HG02798 (cell line): ENCODE data around the gene ROBO1.

ENCODE experiments used
- ATAC-seq: cut with Tn5 transposase; IDR thresholded peaks from one replicate; pipeline ENCODE4 v1.9.1; 2021; ENCODE audit warnings: mild to moderate bottlenecking; ENCODE audit not compliant: unreplicated experiment, poor library complexity

ROBO1 gene

DNA sequence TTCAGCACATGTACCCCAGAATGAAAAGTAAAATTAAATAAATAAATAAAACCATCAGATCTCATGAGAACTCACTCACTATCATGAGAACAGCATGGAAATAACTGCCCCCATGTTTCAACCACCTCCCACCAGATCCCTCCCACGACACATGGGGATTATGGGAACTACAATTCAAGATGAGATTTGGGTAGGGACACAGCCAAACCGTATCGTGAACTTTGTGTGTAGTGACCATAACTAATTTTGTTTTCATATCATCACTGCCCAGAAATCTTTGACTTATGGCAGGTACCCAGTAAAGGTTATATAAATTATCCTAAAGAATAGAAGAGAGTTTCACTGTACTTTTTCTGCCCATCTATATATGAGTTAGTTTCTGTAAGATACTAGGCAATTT is 766.5 kb downstream of the ROBO1 start:
- no peak for ATAC-seq

- ATAC-seq: no peak
These were observed 768.7 kb downstream of the ROBO1 start for GRCh38 chr3:78999139-78999538.

DNA sequence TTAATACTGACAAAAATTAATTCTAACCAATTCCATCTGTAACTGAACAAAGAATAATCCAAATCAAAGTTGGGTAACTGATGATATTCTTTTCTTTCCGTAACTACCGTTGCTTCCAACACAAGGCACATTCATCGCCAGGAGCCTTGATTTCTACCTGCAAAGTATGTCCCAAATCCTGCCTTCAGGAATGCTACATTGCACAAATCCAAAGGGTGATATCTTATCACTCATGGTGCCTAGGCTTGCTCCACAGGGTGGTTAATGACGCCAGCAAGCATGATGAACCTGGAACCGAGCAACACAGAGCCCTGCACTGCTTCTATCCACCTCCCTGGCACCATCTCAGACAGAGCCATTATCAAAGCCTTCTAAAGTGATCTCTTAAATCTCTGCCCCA is 772.7 kb downstream of the ROBO1 start:
- ATAC-seq: no peak

DNA sequence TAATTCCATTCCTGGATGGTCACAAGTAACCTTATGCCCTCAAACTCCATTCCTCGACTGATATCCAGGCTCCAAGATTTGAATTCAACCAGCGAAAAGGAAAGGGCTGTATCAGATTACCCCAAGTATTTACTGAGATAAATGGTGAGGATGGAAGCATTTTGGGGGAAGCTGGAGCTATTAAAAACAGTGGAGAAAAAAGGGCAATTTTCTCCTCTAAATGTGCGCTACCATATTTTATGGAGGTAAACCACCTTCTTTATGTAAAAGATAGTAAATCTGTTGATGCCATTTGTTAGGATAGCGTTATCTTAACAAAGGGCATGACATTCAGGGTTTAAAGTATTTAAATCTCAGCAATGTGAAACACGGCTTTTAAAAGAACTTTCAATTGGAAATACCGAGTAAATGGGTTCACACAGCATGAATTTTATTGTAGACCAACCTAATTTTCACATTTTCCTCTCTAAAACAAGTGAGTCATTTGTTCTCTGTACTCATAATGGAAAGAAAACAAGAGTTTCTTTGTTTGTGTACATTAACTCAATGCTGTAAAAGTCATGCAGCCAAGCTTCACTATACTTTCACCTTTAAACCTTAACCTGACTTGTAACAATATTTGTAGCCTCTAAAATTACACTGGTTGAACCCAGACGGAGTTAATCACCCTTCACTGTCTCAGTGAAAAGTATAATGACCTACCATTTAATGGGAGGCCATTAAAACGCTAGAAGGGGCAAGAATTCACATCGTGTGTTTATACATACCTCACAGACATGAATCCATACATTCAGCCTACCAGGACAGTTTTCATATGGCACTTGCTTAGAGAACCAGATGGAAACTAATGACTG is 773.4 kb downstream of the ROBO1 start:
- ATAC-seq: no peak

GRCh38 chr3:78993375-78993774 is 774.4 kb downstream of the ROBO1 start:
- no peak for ATAC-seq

DNA sequence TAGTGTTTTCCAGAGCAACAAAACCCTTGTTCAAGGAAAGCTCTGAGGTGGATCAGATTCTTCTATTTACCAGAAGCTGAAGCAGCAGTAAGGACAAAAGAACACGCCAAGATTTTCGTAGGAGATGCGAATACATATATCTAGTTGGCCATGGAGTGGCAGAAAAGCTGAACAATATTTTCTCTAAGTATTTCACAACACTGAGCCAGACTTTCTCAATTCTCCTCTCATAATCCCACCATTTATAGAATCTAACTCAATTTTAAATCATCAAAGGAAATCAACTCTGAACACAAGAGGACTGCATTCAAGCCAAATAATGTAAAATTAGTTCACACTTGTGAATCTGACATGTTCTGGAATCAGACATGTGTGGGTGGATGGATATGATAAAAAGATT is 775.0 kb downstream of the ROBO1 start:
- ATAC-seq: no peak

DNA sequence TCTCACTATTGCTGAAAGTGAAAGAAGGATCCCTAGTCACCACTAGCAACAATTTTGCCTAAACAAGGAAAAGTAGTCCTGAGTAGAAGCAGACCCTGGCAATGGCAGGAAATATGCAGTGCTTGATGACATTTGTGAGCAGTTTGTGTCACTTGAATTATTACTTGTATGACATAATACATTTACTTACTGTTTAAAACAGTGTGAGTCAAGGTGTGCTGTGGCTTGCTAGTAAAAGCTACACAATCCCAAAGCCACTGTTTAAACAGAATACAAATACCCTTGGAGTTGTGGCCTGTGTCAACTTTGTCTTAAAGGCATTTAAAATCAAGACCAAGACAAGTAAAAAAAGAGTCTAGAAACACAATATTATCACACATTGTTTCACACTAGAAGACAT is 775.4 kb downstream of the ROBO1 start:
- no peak for ATAC-seq

GRCh38 chr3:78991656-78992055 is 776.1 kb downstream of the ROBO1 start:
- no peak for ATAC-seq

GRCh38 chr3:78990156-78990555 is 777.6 kb downstream of the ROBO1 start:
- ATAC-seq: no peak

DNA sequence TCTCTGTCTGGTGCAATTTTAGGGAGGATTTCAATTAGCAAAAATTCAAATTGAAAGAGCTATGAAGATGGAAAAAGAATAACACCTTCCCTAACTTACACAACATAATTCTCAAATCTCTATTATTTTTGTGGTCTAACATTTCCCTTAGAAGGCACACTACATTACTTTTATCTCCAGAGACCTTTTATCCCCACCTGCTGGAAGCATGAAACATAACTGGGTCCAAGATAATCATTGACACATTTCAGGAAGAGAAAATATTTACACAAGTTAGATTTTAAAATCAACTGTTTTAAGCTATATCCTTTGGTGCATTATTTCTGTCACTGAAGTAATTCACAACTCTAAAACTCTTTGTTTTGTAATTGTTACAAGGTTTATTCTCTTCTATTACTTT is 779.5 kb downstream of the ROBO1 start:
- no peak for ATAC-seq

- ATAC-seq: no peak
These were observed 781.2 kb downstream of the ROBO1 start for GRCh38 chr3:78986416-78987101.

DNA sequence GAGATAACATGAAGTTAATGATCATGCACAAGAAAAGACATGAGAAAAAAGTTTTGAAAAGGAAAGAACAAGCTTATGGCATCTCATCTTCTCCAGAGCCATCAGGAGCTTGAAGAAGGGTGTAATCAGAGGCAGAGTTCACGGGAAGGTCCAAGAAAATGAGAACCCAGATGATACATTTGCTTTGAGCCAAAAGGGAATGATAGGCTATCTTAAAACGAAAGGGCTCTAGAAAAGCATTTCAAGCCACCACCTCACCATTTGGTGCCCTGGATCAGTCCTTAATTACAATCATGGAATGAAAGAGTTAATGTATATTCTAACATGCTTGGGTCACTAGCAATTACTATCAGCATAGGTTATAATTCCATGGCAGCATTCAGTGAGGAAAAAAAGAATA is 781.8 kb downstream of the ROBO1 start:
- ATAC-seq: no peak

DNA sequence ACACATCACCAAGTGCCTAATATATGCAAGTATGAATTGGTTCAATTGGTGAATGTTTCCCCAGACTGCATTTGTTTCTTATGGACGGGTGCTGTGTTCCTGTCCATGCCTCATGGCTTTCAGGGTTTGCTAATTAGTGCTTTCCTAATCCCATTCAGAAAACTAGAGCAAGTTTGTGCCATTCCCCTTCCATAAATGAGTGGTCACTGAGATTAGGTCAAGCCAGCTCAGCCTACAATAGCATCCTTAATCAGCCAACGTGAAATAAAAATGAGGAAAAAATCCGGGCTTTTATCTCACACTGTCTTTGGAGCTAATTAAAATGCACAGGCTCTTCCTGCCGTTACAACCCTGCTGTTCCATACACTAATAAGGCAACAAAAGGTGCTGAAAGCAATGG is 788.8 kb downstream of the ROBO1 start:
- no peak for ATAC-seq

DNA sequence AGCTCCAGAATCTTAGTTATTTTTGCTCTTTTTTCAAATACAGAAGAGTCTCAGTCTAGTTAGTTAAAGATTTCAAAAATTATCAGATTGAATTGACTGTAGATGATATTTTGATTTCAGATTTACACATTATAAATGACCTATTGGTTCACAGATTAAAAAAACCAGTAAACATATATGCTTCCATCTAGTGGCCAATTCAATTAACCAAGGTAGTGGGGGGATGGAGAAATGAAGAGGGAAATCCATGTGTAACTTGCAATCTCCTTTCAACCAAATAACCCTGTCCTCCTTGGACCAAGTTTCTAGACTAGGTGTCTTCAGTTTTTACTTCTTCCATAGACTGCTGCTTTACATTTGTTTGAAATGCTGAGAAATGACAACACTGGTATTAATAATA is 789.8 kb downstream of the ROBO1 start:
- ATAC-seq: no peak

- ATAC-seq: no peak
These were observed 790.7 kb downstream of the ROBO1 start for GRCh38 chr3:78977073-78977472.

DNA sequence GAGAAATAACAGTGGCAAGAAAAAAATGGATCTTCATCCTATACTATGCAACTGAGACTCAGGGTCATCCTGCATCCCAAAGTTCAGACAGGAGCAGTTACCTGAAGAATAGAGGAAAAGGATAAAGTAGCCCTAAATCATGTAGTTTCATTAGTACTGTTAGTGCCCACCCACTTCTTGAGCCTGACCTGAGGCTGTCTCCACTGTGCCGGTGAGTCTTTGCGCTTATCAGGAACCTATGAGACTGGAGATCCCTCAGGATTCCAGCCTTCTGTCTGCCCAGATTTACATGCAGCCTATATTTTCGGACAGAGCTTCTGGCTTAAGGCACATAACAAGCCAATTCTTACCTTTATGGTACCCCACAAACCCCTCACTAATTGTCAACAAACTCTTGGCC is 791.6 kb downstream of the ROBO1 start:
- no peak for ATAC-seq

GRCh38 chr3:78974181-78974790 is 793.5 kb downstream of the ROBO1 start:
- no peak for ATAC-seq

GRCh38 chr3:78972617-78973301 is 795.0 kb downstream of the ROBO1 start:
- no peak for ATAC-seq

GRCh38 chr3:78970656-78971055 is 797.1 kb downstream of the ROBO1 start:
- no peak for ATAC-seq

DNA sequence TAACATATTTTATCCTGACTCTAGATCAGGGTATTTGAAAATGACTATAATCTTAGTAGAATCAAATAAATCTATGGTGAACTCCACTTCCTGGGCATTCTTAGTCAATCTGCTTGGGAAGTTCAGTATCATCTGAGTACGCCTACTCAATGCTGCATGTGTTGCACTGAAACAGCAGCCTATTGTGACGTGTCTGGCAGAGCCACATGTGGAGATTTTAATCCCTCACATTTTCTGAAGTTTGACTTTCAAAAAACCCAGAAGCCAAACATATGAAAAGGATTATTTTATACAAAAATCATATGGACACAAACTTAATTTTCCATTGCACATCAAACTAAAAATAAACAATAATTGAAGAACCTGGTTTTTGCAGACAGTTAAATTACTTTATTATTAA is 798.3 kb downstream of the ROBO1 start:
- no peak for ATAC-seq

DNA sequence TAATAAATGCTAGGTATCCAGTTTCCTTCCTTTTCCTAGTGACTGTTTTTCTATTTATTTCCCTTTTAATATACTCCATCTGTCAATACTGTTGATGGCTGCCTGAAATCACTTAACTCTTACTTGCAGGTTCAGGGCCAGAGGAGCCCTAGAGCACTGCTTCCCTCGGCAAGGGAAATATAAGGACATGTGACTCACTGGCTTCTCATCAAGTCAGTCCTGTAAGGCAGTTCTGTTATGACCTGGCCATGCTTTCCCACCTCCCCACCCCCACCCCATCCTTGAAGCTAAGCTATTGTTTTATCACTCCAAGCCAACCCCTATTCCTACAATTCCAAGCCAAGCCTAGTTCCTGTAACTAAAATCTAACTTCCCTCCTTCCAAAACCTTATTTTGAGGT is 800.7 kb downstream of the ROBO1 start:
- no peak for ATAC-seq
